IPS DF 19.7 (cell line): Measurements from ENCODE around the gene CBLIF.
A peak's percentile ranks its signal among the peaks of the same experiment; 100 is the strongest.
"Not testable (repeated sequence)": the region's sequence is repeated elsewhere in the genome, so short reads cannot be mapped to it uniquely, and the experiment has no call there.

Experiments used
- DNase-seq: peaks from one replicate; pipeline ENCODE4 v3.0.0-alpha.2; 2013; ENCODE audit warnings: low read depth, low spot score

The CBLIF gene

DNA sequence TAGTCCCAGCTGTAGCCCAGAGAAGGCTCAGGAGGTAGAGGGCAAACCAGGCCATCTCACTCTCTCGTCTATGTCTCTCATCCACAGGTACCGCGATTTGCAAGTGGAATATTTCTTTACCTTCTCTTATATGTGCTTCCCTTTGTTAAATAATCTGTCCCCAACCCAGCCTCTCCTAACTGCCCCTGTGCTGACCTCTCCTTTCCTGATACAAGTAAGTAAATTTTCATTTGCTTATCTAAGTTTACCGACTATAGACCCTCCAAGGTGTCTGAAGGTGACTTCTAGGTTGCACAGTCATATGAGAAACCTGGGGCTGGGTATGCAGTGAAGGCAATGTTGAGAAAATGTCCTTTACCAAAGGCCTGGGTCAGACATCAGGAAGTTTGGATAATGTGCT lies at the start of gene CBLIF:
CBLIF (minus strand) TSS at position 101 of the 400 bp plus-strand sequence; CDS start at position 55, 46 bp downstream.
- DNase-seq: no peak

GRCh38 chr11:59894616-59895015 lies 49.3 kb upstream of the CBLIF start:
- DNase-seq: no peak

DNA sequence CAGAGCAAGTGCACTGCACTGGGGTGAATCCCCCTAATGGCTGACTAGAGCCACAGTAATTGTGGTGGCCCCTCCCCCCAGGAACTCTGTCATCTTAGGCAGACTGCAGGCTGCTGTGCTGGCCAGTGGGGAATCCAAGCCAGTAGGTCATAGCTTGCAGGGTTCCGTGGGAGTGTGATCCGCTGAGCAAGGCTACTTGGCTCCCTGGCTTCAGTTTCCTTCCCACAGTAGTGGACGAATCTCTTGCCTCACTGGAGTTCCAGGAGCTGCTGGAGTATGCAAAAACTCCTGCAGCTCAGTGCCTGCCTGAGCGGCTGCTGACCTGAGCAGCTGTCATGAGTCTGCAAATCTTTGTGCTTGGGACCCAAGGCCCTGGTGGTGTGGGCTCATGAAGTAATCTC lies 46.5 kb upstream of the CBLIF start:
- DNase-seq: peak; percentile 52

GRCh38 chr11:59887156-59887555 lies 41.9 kb upstream of the CBLIF start:
- not testable (repeated sequence) for DNase-seq

- no peak for DNase-seq
Measured at GRCh38 chr11:59883597-59883996, 38.3 kb upstream of the CBLIF start.

- no peak for DNase-seq
Measured at GRCh38 chr11:59879567-59879966, 34.3 kb upstream of the CBLIF start.

- DNase-seq: no peak
Measured at GRCh38 chr11:59878575-59878974, 33.3 kb upstream of the CBLIF start, which contains the start of gene OOSP3. TSS of gene OOSP3 (plus strand) at chr11:59878782. CDS start at chr11:59878809, 27 bp downstream.

- no peak for DNase-seq
Measured at GRCh38 chr11:59877784-59878183, 32.5 kb upstream of the CBLIF start.

- no peak for DNase-seq
Measured at GRCh38 chr11:59877325-59877724, 32.0 kb upstream of the CBLIF start.

- DNase-seq: no peak
Measured at GRCh38 chr11:59875856-59876519, 30.7 kb upstream of the CBLIF start.

- DNase-seq: no peak
Measured at GRCh38 chr11:59872076-59872475, 26.8 kb upstream of the CBLIF start.

DNA sequence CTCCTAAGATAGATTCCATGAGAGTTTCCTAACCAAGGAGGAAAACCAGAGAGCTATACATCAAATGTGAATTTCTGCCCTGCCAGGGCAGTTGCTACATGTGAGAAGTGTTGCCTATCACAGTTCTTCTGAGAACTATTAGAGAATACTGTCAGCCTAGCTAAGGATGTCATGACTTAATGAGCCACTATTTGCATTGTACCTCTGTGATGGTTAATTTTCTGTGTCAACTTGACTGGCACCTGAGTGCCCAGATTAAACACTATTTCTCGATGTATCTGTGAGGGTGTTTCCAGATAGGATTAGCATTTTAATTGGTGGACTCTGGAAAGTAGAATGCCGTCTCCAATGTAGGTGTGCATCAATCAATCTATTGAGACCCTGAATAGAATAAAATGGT lies 22.6 kb upstream of the CBLIF start:
- no peak for DNase-seq

DNA sequence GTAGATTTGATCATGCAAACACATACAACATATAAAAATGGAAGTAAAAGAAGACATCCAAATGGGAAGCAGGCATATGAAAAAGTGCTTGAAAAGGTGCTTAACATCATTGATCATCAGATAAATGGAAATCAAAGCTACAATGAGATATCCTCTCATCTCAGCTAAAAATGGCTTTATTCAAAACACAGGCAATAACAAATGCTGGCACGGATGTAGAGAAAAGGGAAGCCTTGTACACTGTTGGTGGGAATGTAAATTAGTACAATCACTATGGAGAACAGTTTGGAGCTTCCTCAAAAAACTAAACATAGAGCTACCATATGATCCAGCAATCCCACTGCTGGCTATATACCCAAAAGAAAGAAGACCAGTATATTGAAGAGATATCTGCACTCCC lies 21.5 kb upstream of the CBLIF start:
- no peak for DNase-seq

DNA sequence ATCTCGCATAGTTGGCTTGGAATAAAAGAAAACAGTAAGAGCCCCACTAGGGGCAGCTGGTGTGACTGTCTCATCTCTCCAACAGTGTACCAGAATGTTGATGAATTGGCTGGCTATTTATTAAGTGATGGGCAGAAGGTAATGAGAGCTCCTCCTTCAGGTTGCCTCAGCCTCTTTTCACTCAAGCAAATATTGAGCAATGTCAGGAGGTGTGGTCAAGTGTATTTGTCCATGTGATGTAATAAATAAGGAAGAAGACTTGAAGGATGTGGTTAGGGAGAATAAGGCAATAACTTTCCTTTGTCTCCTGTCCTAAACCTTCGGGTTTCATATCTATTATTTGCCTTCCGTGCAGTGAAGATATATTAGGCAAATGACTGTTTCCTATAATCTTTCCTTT lies 21.1 kb upstream of the CBLIF start, which contains the start of gene TCN1:
TCN1 (minus strand) TSS at position 91 of the 400 bp plus-strand sequence; CDS start at position 74, 17 bp downstream.
- DNase-seq: no peak

- no peak for DNase-seq
Measured at GRCh38 chr11:59865031-59865430, 19.7 kb upstream of the CBLIF start.

GRCh38 chr11:59862252-59862651 lies 17.0 kb upstream of the CBLIF start:
- no peak for DNase-seq

GRCh38 chr11:59859673-59860072 lies 14.4 kb upstream of the CBLIF start:
- DNase-seq: no peak

GRCh38 chr11:59857439-59858434 lies 12.4 kb upstream of the CBLIF start:
- peak; percentile 15 for DNase-seq

DNA sequence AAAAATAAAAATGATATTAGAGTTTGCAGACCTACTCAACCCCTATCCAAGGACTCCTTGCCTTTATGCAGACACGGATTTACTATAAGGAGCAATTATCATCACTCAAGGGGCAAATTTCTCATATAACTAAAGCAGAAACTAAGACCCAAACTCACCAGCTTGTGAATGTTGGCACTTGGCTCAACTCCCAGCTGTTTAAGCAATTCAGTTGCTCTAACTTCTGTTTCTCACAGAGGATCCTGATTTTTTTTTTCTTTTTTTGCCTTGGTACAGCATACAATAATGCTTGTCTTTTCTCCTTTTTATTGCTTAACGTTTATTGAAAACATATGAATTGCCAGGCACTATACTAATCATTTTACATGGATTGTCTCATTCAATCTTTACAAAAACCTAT lies 9.6 kb upstream of the CBLIF start:
- DNase-seq: no peak

- DNase-seq: not testable (repeated sequence)
Measured at GRCh38 chr11:59851416-59851815, 6.1 kb upstream of the CBLIF start.

DNA sequence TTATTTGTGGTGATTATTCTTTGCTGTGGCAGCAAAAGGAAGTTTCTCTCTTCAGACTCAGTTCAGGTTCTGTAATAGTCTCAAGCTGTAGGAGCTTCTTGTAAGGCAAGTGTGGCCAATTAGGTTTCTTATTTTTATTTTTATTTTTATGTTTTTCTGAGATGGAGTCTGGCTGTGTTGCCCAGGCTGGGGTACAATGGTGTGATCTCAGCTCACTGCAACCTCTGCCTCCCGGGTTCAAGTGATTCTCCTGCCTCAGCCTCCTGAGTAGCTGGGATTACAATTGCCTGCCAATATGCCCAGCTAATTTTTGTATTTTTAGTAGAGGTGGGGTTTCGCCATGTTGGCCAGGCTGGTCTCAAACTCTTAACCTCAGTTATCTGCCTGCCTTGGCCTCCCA lies 4.3 kb upstream of the CBLIF start:
- not testable (repeated sequence) for DNase-seq

DNA sequence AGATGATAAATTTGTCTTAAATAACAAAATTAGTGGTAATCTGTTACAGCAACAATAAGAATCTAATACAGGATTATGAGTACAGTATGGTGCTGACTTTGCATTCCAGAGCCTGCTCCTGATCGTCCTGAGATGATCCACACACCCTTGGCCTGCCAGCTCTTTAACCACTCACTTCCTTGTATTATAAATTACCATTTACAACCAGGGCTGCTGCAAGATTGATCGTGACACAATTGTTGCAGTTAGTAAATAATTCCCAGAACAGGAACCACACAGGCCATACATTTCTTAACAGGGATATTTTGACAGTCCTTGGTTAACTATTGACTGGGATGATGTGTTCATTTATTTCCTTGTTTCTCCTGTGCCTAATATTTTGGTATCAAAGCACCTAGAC lies 3.8 kb upstream of the CBLIF start:
- no peak for DNase-seq
